Measurements from ENCODE around the gene LAMC1. TPM values are rescaled to one million over a fixed set of nuclear protein-coding genes. Genes with fewer than 3 reads are reported as not detected.

LAMC1 gene
- total RNA-seq, 1 experiment from 2014 or later, result 95.5 TPM

DNA sequence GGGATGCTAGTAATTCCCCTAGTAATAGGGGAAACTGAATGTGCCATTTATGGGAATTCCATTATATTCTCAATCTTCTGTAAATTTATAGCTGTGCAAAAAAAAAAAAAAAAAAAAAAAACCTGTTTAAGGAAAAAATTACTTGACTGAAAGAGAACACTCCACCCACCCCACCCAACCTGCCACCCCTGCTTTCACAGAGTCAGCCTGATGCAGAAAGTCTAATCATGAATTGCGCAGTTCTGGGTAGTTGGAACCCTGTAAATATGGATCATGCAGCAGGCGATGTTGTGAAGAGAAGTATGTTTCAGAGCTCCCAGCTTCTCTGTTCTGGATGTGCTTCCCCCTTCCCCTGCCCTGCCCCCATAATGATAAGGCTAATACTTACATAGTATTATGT, 143.2 kb downstream of the LAMC1 start:
- Histone ChIP-seq H3K27me3 (replicated peaks; ENCODE audit: insufficient read depth, low read depth, low read length, poor library complexity) (no peaks in the 10 kb centered on the region), H3K9me3 (ENCODE audit: low read depth, low read length, poor library complexity, severe bottlenecking) (no peaks in the 10 kb centered on the region), H3K4me1 (ENCODE audit: insufficient read depth, low read length, poor library complexity, severe bottlenecking) (peaks cover 16% of the 10 kb centered on the region), H3K36me3 (ENCODE audit: insufficient read depth, low read length, poor library complexity, severe bottlenecking) (no peaks in the 10 kb centered on the region), H3K27ac (ENCODE audit: low read depth, low read length, poor library complexity, severe bottlenecking) (no peak overlapping the region), H3K4me3 (ENCODE audit: low read depth, low read length, poor library complexity, severe bottlenecking) (no peak overlapping the region)
- ChIA-PET POLR2A (ENCODE audit: low non-redundant PET) (no interaction called here), CTCF (no interaction called here)
- no TSS peak for BruUV-seq (replicated peaks)
- intact Hi-C loops (cut with micrococcal nuclease; ENCODE audit: unreplicated experiment), result no loop called here
- no peak for DNase-seq (ENCODE audit: low spot score)
- TF ChIP-seq, protein P1, sequence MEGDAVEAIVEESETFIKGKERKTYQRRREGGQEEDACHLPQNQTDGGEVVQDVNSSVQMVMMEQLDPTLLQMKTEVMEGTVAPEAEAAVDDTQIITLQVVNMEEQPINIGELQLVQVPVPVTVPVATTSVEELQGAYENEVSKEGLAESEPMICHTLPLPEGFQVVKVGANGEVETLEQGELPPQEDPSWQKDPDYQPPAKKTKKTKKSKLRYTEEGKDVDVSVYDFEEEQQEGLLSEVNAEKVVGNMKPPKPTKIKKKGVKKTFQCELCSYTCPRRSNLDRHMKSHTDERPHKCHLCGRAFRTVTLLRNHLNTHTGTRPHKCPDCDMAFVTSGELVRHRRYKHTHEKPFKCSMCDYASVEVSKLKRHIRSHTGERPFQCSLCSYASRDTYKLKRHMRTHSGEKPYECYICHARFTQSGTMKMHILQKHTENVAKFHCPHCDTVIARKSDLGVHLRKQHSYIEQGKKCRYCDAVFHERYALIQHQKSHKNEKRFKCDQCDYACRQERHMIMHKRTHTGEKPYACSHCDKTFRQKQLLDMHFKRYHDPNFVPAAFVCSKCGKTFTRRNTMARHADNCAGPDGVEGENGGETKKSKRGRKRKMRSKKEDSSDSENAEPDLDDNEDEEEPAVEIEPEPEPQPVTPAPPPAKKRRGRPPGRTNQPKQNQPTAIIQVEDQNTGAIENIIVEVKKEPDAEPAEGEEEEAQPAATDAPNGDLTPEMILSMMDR (conservative IDR thresholded peaks at IDR 0.05; ENCODE audit: low read depth, low read length), result no peak
- no peak for TF ChIP-seq EZH2 (IDR thresholded peaks at IDR 0.05; ENCODE audit: borderline replicate concordance, low read depth, low read length, poor library complexity, severe bottlenecking)

DNA sequence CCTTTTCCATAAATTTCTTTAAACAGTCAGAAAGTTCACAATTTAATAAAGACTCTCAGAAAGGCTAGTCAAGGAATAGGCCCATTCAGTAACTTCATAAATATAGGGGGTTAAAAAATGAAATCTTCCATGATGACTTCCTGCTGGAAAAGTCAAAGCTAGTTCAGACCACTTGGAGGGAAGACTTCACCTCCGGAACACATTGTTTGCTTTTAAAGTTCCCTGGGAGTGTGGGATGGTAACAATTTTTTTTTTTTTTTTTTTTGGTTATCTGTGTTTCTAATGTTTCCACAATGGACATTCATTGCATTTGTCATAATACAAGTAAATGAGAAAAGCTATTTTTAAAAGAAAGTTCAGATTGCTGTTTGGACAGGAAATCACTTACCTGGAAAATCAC, 144.5 kb downstream of the LAMC1 start:
- Histone ChIP-seq H3K27ac (ENCODE audit: low read depth, low read length, poor library complexity, severe bottlenecking) (no peak overlapping the region), H3K9me3 (ENCODE audit: low read depth, low read length, poor library complexity, severe bottlenecking) (no peaks in the 10 kb centered on the region), H3K36me3 (ENCODE audit: insufficient read depth, low read length, poor library complexity, severe bottlenecking) (no peaks in the 10 kb centered on the region), H3K27me3 (replicated peaks; ENCODE audit: insufficient read depth, low read depth, low read length, poor library complexity) (no peaks in the 10 kb centered on the region), H3K4me3 (ENCODE audit: low read depth, low read length, poor library complexity, severe bottlenecking) (no peak overlapping the region), H3K4me1 (ENCODE audit: insufficient read depth, low read length, poor library complexity, severe bottlenecking) (peaks cover 16% of the 10 kb centered on the region)
- intact Hi-C loops (cut with micrococcal nuclease; ENCODE audit: unreplicated experiment), result no loop called here
- BruUV-seq (replicated peaks), result no TSS peak
- ChIA-PET POLR2A (ENCODE audit: low non-redundant PET) (no interaction called here), CTCF (no interaction called here)
- DNase-seq (ENCODE audit: low spot score), result no peak
- no peak for TF ChIP-seq EZH2 (IDR thresholded peaks at IDR 0.05; ENCODE audit: borderline replicate concordance, low read depth, low read length, poor library complexity, severe bottlenecking)
- TF ChIP-seq, protein P1 (conservative IDR thresholded peaks at IDR 0.05; ENCODE audit: low read depth, low read length), result no peak

DNA sequence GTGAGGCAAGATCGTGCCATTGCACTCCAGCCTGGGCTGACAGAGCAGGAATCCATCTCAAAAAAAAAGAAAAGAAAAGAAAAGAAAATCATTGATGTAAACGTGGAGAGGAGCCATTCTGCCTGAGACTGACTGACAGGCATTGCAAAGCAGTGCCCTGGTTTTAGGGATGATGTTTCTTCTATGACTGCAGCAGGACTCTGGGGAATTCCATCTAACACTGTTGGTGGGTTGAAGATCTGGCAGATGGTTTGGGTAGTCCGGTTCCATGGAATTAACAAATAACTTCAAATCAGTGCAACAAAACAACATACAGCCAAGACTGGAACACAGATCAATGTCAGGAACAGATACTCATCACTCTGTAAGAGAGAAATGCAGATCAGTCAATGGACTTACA, 145.1 kb downstream of the LAMC1 start:
- Histone ChIP-seq H3K27me3 (replicated peaks; ENCODE audit: insufficient read depth, low read depth, low read length, poor library complexity) (no peaks in the 10 kb centered on the region), H3K4me3 (ENCODE audit: low read depth, low read length, poor library complexity, severe bottlenecking) (no peak overlapping the region), H3K9me3 (ENCODE audit: low read depth, low read length, poor library complexity, severe bottlenecking) (no peaks in the 10 kb centered on the region), H3K36me3 (ENCODE audit: insufficient read depth, low read length, poor library complexity, severe bottlenecking) (no peaks in the 10 kb centered on the region), H3K4me1 (ENCODE audit: insufficient read depth, low read length, poor library complexity, severe bottlenecking) (peaks cover 16% of the 10 kb centered on the region), H3K27ac (ENCODE audit: low read depth, low read length, poor library complexity, severe bottlenecking) (no peak overlapping the region)
- ChIA-PET POLR2A (ENCODE audit: low non-redundant PET) (no interaction called here), CTCF (no interaction called here)
- TF ChIP-seq EZH2 (IDR thresholded peaks at IDR 0.05; ENCODE audit: borderline replicate concordance, low read depth, low read length, poor library complexity, severe bottlenecking), result no peak
- TF ChIP-seq, protein P1 (conservative IDR thresholded peaks at IDR 0.05; ENCODE audit: low read depth, low read length), result no peak
- intact Hi-C loops (cut with micrococcal nuclease; ENCODE audit: unreplicated experiment), result no loop called here
- no peak for DNase-seq (ENCODE audit: low spot score)
- no TSS peak for BruUV-seq (replicated peaks)

Measured in A673 (cell line).